GM12892 (cell line): Measurements from ENCODE around the gene IKZF1.

Source experiments
- POLR2A ChIP-seq: IDR thresholded peaks from 2 replicates; pipeline ENCODE4 v1.6.1; 2011; ENCODE audit warnings: low read depth, low read length, control low read depth
- POLR2AphosphoS5 ChIP-seq: IDR thresholded peaks from 2 replicates; pipeline ENCODE4 v1.6.1; 2011; ENCODE audit warnings: low read depth, low read length, control low read depth

DNA sequence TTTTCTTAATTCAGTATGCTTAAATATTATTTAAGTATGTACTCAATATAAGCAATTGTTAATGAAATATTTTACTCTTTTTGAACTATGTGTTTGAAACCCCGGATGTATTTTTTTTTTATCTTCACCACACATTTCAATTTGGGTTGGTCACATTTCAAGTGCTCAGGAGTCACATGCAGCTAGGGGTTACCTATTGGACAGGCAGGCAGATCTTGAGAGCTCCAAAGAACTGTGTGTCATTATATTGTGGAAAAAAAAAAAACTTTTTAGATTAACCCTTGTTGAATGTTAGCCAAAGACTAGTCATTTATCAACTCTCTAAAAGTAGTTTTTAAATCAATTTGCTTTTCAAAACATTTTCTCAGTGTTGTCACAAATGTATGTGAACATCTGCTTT, 37.2 kb downstream of the IKZF1 start:
- TF ChIP-seq POLR2A (no peak), POLR2AphosphoS5 (no peak)
